Measurements from ENCODE around the gene PLEKHG4. TPM values are rescaled to one million over a fixed set of nuclear protein-coding genes. Genes with fewer than 3 reads are reported as not detected.

PLEKHG4 gene
- polyA plus RNA-seq, 1 of the 3 experiments (the other 2 are of a cell fraction) = 65.5 TPM

DNA sequence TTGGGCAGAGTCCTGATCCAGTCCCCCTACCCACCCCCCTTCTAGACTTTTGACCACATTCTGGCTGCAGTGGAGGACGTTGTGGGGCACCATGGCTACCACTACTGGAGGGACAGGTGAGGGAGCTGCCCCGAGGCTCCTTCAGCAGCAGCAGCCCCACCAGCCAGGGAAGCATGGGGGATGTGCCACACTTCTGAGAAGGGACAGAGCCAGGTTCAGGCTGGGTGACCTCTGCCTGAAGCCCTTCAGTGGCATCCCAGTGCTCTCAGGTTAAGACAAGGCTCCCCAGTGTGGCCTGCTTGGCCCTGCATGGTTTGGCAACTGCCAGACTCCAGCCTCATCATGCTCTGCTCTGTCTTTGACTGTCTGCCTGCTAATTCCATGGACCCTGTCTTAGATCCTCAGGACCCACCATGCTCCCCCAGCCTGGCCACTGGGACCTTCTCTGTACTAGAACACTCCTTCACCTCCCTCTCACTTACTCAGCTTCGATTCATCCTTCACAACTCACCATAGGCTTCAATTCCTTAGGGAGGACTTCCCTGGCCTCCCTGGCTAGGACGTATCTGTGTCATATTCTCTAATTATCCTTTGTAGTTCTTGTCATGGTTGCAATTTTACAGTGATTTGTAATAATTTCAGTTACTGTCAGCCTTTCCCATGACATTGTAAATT lies 21.7 kb upstream of the PLEKHG4 start (continued):
- TF ChIP-seq MEF2A (IDR thresholded peaks at IDR 0.05; ENCODE audit: borderline replicate concordance, low read depth) = no peak

DNA sequence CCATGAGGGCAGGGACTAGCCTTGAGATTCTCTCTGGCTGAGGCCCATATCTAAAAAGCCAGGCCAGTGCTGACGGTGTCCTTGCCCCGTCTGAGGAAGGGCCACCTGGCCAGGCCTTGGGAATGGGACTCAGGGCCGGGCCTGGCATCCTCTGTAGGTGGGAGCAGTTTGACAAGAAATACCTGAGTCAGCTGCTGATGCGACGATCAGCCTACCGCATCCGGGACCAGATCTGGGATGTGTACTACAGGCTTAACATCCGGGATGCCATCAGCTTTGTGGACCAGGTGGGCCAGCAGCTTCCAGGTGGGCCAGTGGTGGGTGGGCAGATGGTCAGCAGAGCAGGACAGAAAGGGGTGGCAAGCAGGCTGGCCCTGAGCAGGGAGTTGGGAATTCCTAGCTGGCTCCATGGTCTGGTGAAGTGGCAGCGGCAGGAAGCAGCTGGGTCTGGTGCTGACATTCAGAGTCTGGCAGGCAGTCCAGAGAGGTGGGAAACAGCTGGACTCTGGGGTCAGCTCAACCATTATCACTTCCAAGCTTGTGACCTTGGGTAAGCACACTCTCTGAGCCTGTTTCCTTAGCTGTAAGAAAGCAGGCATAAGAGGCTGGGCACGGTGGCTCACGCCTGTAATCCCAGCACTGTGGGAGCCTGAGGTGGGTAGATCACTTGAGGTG lies 21.0 kb upstream of the PLEKHG4 start:
- Histone ChIP-seq H3K27me3 (ENCODE audit: insufficient read depth) (no peaks in the 10 kb centered on the region), H3K4me3 (ENCODE audit: low read depth in 2 of 2, low read length in 1 of 2) (no peak overlapping the region), H2AFZ (ENCODE audit: low read depth) (no peak overlapping the region), H3F3A (replicated peaks; ENCODE audit: insufficient read depth) (no peaks in the 10 kb centered on the region), H3K9me3 (no peaks in the 10 kb centered on the region), H3K9me2 (no peaks in the 10 kb centered on the region), H3K79me2 (ENCODE audit: insufficient read depth) (no peaks in the 10 kb centered on the region), H3K4me2 (no peak overlapping the region), H4K20me1 (ENCODE audit: insufficient read depth) (no peaks in the 10 kb centered on the region), H3K4me1 (ENCODE audit: control insufficient read depth in 1 of 2, insufficient read depth in 2 of 2, low read depth in 1 of 2, low read length in 1 of 2) (peaks cover 0 to 8% of the 10 kb centered on the region in 2 experiments; a peak in 1 of 4 replicates), H3K36me3 (replicated peaks in 1 of 2; ENCODE audit: control insufficient read depth in 1 of 2, insufficient read depth in 2 of 2, low read length in 1 of 2) (no peaks in the 10 kb centered on the region), H3K27ac (ENCODE audit: low read depth in 2 of 2, low read length in 1 of 2) (no peak overlapping the region), H3K9ac (no peak overlapping the region)
- TF ChIP-seq NRF1 (IDR thresholded peaks at IDR 0.05; ENCODE audit: low read depth, low read length) (no peak), FOSL2 (IDR thresholded peaks at IDR 0.05; ENCODE audit: borderline replicate concordance, low read depth) (no peak), CHD2 (IDR thresholded peaks at IDR 0.05; ENCODE audit: low read length, partially characterized antibody) (no peak)
- POLR2A ChIA-PET = no interaction called here
- WGBS (ENCODE audit: low lambda C conversion rate) = 94% methylated on average over 11 of the region's 11 CpGs
- DNase-seq = no peak
- CTCF ChIA-PET = interaction anchor here (0.5 to 1.5 kb wide), 3 partner anchors 10 to 597 kb away, joined by 3 to 8 read pairs (median 3); partner anchors contain the start of gene SLC9A5

DNA sequence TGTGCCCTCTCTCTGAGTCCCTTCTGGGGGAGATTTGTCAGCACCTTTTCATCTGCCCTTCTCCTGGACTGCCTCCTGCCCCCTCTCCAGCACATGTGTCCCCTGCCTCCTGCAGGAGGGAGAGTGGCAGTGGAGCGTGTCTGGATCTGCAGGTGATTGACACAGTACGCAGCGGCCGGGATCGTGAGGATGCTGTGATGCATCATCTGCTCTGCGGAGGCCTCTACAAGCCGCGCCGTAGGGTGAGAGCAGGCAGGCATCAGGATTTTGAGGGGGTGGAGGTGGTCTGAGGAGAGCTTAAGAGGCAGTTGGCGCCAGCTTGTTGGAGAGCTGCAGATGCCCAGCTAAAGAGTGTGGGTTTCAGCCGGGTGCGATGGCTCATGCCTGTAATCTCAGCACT lies 19.6 kb upstream of the PLEKHG4 start:
- Histone ChIP-seq H3K9me2 (no peaks in the 10 kb centered on the region), H3K9ac (no peak overlapping the region), H3F3A (replicated peaks; ENCODE audit: insufficient read depth) (no peaks in the 10 kb centered on the region), H3K4me3 (ENCODE audit: low read depth in 2 of 2, low read length in 1 of 2) (no peak overlapping the region), H4K20me1 (ENCODE audit: insufficient read depth) (no peaks in the 10 kb centered on the region), H3K79me2 (ENCODE audit: insufficient read depth) (no peaks in the 10 kb centered on the region), H3K9me3 (no peaks in the 10 kb centered on the region), H3K36me3 (replicated peaks in 1 of 2; ENCODE audit: control insufficient read depth in 1 of 2, insufficient read depth in 2 of 2, low read length in 1 of 2) (no peaks in the 10 kb centered on the region), H3K27me3 (ENCODE audit: insufficient read depth) (no peaks in the 10 kb centered on the region), H3K27ac (ENCODE audit: low read depth in 2 of 2, low read length in 1 of 2) (no peak overlapping the region; a peak in 1 of 4 replicates), H2AFZ (ENCODE audit: low read depth) (no peak overlapping the region), H3K4me1 (ENCODE audit: control insufficient read depth in 1 of 2, insufficient read depth in 2 of 2, low read depth in 1 of 2, low read length in 1 of 2) (peaks cover 0 to 8% of the 10 kb centered on the region in 2 experiments; a peak in 1 of 4 replicates), H3K4me2 (no peak overlapping the region)
- CTCF ChIA-PET = interaction anchor here (1.1 to 2.2 kb wide), 10 partner anchors 11 to 302 kb away, joined by 4 to 24 read pairs (median 6); partner anchors contain the start of genes KCTD19, LRRC36 and PLEKHG4
- no peak for DNase-seq
- 98% methylated on average over 12 of the region's 12 CpGs for WGBS (ENCODE audit: low lambda C conversion rate)
- POLR2A ChIA-PET = no interaction called here
- TF ChIP-seq RFX5 (IDR thresholded peaks at IDR 0.05; ENCODE audit: low read length) (no peak), RXRA (IDR thresholded peaks at IDR 0.05; ENCODE audit: borderline replicate concordance, low read depth) (no peak), GABPA (IDR thresholded peaks at IDR 0.05; ENCODE audit: low read depth) (no peak)

Measured in SK-N-SH (cell line).